Mesangial cell (primary cell): ENCODE measurements around the gene FRS3. TPM values are rescaled to one million over a fixed set of nuclear protein-coding genes. Genes with fewer than 3 reads are reported as not detected.

Source experiments
- total RNA-seq: library from RNA; depleted of rRNA; stranded (reverse); fragments of >200 nt; gene quantifications from 2 replicates; pipeline ENCODE4 v1.2.3, GENCODE V29; 2015

FRS3 gene
- 2.3 and 3.7 TPM in 2 replicates for total RNA-seq

GRCh38 chr6:41779788-41780550 is at the start of gene FRS3:
TSS of gene FRS3 (minus strand) at chr6:41779900. CDS start at chr6:41776987, 2,913 bp downstream.

DNA sequence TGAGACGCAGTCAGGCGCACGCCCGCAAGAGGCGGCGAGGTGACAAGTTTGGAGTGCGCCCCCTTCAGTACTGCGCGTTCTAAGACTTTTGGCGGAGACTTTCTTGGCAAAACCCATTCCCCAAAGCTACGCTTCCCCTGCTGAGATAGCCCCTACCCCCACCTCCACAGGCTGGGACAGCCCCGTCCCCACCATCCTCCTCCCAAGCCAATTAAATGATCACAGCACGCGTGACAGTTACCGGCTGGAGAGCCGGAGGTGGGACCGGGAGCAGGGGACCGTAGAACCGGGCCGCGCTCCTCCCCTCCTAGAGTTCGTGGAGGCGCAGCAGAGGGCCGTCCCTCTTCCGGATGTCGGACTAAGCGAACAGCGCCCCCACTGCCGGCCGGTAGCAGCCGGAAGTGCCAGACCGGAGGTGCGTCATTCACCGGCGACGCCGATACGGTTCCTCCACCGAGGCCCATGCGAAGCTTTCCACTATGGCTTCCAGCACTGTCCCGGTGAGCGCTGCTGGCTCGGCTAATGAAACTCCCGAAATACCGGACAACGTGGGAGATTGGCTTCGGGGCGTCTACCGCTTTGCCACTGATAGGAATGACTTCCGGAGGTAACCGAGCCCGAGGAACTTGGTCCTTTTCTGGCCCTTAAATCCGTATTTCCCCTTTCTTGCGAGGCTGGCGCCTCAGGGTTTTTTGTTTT is 7.7 kb upstream of the FRS3 start, which contains the start of gene TOMM6:
Gene TOMM6 (plus strand): TSS at position 476 of the 699 bp plus-strand sequence. CDS start 4 bp downstream, at position 480.

GRCh38 chr6:41780551-41781365 is 1.1 kb upstream of the FRS3 start, which contains the start of gene PRICKLE4:
TSS of gene PRICKLE4 (plus strand) at chr6:41780782. CDS start at chr6:41783474, 2,692 bp downstream.

GRCh38 chr6:41747256-41748101 is 32.2 kb downstream of the FRS3 start, which contains the start of gene PGC:
TSS of gene PGC (minus strand) at chr6:41747397. CDS start at chr6:41747334, 63 bp downstream.

GRCh38 chr6:41735427-41736185 is 44.1 kb downstream of the FRS3 start, which contains the start of gene TFEB:
TSS of gene TFEB (minus strand) at chr6:41735608. CDS start at chr6:41691213, 44,395 bp downstream.

Other genes with a start within 250 kb of the FRS3 start
- 21.2 and 33.6 TPM in 2 replicates for gene FOXP4, start 233.5 kb downstream of the FRS3 start, total RNA-seq
- 22.8 and 47.9 TPM in 2 replicates for gene MDFI, start 141.4 kb downstream of the FRS3 start, total RNA-seq
- 7.8 and 13.8 TPM in 2 replicates for gene TFEB, start 44.3 kb downstream of the FRS3 start, total RNA-seq
- not detected in 2 replicates for gene PGC, start 32.5 kb downstream of the FRS3 start, total RNA-seq
- 0.65 and 1.3 TPM in 2 replicates for gene PRICKLE4, start 882 bp upstream of the FRS3 start, total RNA-seq
- 140 and 253 TPM in 2 replicates for gene TOMM6, start 7.8 kb upstream of the FRS3 start, total RNA-seq
- gene USP49, start 115.5 kb upstream of the FRS3 start, total RNA-seq: 0.81 and 1.9 TPM in 2 replicates
- 19.9 and 26.2 TPM in 2 replicates for gene MED20, start 141.2 kb upstream of the FRS3 start, total RNA-seq
- gene BYSL, start 141.6 kb upstream of the FRS3 start, total RNA-seq: 14.1 and 19.9 TPM in 2 replicates
- 69.3 and 121 TPM in 2 replicates for gene CCND3, start 161.9 kb upstream of the FRS3 start, total RNA-seq